HepG2 (cell line): ENCODE data around the gene UQCRC2. TPM values are rescaled to one million over a fixed set of nuclear protein-coding genes. Genes with fewer than 3 reads are reported as not detected.

Source experiments
- NFIC ChIP-seq: IDR thresholded peaks from 2 replicates; pipeline ENCODE4 v1.6.1; 2012; ENCODE audit warnings: mild to moderate bottlenecking, low read length, inconsistent platforms
- NPAS2 ChIP-seq: sonication (generic); formaldehyde crosslinking; IDR thresholded peaks from 2 replicates; pipeline ENCODE4 v1.8.0; 2022; ENCODE audit warnings: mild to moderate bottlenecking, missing genetic modification reagents, borderline replicate concordance
- RARG ChIP-seq: sonication (generic); formaldehyde crosslinking; IDR thresholded peaks from 2 replicates; pipeline ENCODE4 v1.4.0; 2020; ENCODE audit warnings: low read depth, mild to moderate bottlenecking, missing genetic modification reagents
- SKI ChIP-seq: fragments of 450-650 bp; IDR thresholded peaks from one replicate; pipeline ENCODE4 v1.6.1; 2018; ENCODE audit warnings: mild to moderate bottlenecking; ENCODE audit not compliant: partially characterized antibody
- SRSF1 ChIP-seq: fragments of 200-400 bp; formaldehyde crosslinking; optimal IDR thresholded peaks from 2 replicates; pipeline ENCODE3; 2017; ENCODE audit warnings: mild to moderate bottlenecking, low read depth, low read length, moderate library complexity
- TCF12 ChIP-seq, 2 experiments: fragments of 450-650 bp in 1 of 2; sonication (generic) in 1 of 2; formaldehyde crosslinking in 1 of 2; IDR thresholded peaks; 2 replicates each; pipeline versions ENCODE4 v1.6.1 to v1.8.0; 2017 to 2022; ENCODE audit warnings: antibody characterized with exemption in 1 of 2, mild to moderate bottlenecking in 1 of 2, missing genetic modification reagents in 1 of 2, moderate library complexity in 1 of 2
- TEAD2 ChIP-seq: sonication (generic); formaldehyde crosslinking; IDR thresholded peaks from 2 replicates; pipeline ENCODE4 v1.9.0; 2021; ENCODE audit warnings: missing genetic modification reagents
- ZNF549 ChIP-seq: sonication (generic); formaldehyde crosslinking; IDR thresholded peaks from 2 replicates; pipeline ENCODE4 v1.5.0; 2020; ENCODE audit warnings: missing genetic modification reagents
- polyA plus RNA-seq, 8 experiments: library from polyadenylated mRNA; depleted of rRNA in 3 of 8; stranded (reverse) in 7 of 8; unstranded in 1 of 8; fragments of >200 nt; fragmentation: Illumina TruSeq in 4 of 8; extraction: Trizol in 4 of 8; gene quantifications; 2 replicates each; pipeline versions ENCODE4 v1.2.1 to v1.2.3, GENCODE V29; 2011 to 2016; ENCODE audit warnings: low read depth in 4 of 8, missing spikeins in 1 of 8, mixed read lengths in 1 of 8; ENCODE audit not compliant: insufficient read depth in 1 of 8
- total RNA-seq, 5 experiments: library from RNA; depleted of rRNA; stranded (reverse); fragments of >200 nt; fragmentation: Illumina TruSeq; extraction: Trizol; gene quantifications; 2 replicates each; pipeline ENCODE4 v1.2.3, GENCODE V29; 2016; ENCODE audit warnings: low read depth in 1 of 5
- TF ChIP-seq, protein P1 (sequence below): IDR thresholded peaks from 2 replicates; pipeline ENCODE4 v1.6.1; 2018; ENCODE audit warnings: missing genetic modification reagents, mild to moderate bottlenecking, missing compliant biosample characterization
- TF ChIP-seq, protein P2 (sequence below): sonication (generic); formaldehyde crosslinking; IDR thresholded peaks from 2 replicates; pipeline ENCODE4 v1.4.0; 2020; ENCODE audit warnings: missing genetic modification reagents, borderline replicate concordance
- TF ChIP-seq, protein P3 (sequence below): sonication (generic); formaldehyde crosslinking; IDR thresholded peaks from 2 replicates; pipeline ENCODE4 v1.5.0; 2020; ENCODE audit warnings: mild to moderate bottlenecking, missing genetic modification reagents, borderline replicate concordance

Gene UQCRC2
- total and polyA plus RNA-seq, 2 of the 13 experiments (the other 11 are each of a cell fraction or from before 2014, with no cell fraction given), result 442 to 536 TPM

DNA sequence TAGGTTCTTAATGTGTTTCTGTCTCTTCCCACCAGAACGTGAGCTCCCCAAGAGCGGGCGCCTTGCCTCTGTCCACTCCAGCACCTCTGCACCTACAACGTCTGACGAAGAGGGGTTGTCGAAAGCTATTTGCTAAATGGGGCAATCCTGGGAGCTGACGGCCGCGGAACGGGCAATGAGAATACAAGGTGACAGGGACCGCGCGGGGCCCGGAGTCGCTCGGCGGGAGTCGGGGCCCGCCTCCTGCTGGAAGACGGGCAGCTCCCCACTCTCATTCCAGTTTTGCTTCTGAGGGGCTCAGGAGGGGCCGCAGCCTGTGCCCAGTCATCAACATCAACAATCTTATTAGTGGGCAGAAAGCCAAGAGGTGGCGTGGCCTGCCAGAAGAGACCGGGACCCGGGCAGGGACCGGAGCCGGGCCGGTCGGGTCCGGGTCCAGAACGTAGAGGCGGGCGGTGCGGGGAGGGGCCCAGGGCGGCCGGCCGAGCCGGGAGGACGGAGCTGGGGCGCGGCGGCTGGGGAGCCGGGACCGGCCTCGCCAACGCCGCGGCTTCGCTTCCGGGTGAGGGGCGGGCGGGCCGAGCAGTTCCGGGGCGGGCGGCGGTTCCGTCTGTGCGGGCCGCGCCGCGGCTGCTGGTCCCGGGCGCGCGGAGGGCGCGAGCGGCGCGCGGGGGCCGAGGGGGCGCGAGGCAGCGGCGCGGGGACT, 54.5 kb downstream of the UQCRC2 start, which contains the start of gene MOSMO (continued):
- TF ChIP-seq, protein P1, sequence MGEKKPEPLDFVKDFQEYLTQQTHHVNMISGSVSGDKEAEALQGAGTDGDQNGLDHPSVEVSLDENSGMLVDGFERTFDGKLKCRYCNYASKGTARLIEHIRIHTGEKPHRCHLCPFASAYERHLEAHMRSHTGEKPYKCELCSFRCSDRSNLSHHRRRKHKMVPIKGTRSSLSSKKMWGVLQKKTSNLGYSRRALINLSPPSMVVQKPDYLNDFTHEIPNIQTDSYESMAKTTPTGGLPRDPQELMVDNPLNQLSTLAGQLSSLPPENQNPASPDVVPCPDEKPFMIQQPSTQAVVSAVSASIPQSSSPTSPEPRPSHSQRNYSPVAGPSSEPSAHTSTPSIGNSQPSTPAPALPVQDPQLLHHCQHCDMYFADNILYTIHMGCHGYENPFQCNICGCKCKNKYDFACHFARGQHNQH (CRISPR knock-in tag), result peak; percentile 42; the same call in 1 of the 2 replicates
- TF ChIP-seq SKI (peak; percentile 58), SRSF1 (peak; percentile 36), ZNF549 (no peak), TCF12 (IDR thresholded peaks at IDR 0.05) (no peak), TCF12 (CRISPR knock-in tag; IDR thresholded peaks at IDR 0.05) (no peak), NFIC (no peak), RARG (no peak), TEAD2 (CRISPR knock-in tag) (no peak), NPAS2 (CRISPR knock-in tag) (no peak)
- TF ChIP-seq, protein P2, sequence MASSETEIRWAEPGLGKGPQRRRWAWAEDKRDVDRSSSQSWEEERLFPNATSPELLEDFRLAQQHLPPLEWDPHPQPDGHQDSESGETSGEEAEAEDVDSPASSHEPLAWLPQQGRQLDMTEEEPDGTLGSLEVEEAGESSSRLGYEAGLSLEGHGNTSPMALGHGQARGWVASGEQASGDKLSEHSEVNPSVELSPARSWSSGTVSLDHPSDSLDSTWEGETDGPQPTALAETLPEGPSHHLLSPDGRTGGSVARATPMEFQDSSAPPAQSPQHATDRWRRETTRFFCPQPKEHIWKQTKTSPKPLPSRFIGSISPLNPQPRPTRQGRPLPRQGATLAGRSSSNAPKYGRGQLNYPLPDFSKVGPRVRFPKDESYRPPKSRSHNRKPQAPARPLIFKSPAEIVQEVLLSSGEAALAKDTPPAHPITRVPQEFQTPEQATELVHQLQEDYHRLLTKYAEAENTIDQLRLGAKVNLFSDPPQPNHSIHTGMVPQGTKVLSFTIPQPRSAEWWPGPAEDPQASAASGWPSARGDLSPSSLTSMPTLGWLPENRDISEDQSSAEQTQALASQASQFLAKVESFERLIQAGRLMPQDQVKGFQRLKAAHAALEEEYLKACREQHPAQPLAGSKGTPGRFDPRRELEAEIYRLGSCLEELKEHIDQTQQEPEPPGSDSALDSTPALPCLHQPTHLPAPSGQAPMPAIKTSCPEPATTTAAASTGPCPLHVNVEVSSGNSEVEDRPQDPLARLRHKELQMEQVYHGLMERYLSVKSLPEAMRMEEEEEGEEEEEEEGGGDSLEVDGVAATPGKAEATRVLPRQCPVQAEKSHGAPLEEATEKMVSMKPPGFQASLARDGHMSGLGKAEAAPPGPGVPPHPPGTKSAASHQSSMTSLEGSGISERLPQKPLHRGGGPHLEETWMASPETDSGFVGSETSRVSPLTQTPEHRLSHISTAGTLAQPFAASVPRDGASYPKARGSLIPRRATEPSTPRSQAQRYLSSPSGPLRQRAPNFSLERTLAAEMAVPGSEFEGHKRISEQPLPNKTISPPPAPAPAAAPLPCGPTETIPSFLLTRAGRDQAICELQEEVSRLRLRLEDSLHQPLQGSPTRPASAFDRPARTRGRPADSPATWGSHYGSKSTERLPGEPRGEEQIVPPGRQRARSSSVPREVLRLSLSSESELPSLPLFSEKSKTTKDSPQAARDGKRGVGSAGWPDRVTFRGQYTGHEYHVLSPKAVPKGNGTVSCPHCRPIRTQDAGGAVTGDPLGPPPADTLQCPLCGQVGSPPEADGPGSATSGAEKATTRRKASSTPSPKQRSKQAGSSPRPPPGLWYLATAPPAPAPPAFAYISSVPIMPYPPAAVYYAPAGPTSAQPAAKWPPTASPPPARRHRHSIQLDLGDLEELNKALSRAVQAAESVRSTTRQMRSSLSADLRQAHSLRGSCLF (CRISPR knock-in tag), result no peak
- TF ChIP-seq, protein P3, sequence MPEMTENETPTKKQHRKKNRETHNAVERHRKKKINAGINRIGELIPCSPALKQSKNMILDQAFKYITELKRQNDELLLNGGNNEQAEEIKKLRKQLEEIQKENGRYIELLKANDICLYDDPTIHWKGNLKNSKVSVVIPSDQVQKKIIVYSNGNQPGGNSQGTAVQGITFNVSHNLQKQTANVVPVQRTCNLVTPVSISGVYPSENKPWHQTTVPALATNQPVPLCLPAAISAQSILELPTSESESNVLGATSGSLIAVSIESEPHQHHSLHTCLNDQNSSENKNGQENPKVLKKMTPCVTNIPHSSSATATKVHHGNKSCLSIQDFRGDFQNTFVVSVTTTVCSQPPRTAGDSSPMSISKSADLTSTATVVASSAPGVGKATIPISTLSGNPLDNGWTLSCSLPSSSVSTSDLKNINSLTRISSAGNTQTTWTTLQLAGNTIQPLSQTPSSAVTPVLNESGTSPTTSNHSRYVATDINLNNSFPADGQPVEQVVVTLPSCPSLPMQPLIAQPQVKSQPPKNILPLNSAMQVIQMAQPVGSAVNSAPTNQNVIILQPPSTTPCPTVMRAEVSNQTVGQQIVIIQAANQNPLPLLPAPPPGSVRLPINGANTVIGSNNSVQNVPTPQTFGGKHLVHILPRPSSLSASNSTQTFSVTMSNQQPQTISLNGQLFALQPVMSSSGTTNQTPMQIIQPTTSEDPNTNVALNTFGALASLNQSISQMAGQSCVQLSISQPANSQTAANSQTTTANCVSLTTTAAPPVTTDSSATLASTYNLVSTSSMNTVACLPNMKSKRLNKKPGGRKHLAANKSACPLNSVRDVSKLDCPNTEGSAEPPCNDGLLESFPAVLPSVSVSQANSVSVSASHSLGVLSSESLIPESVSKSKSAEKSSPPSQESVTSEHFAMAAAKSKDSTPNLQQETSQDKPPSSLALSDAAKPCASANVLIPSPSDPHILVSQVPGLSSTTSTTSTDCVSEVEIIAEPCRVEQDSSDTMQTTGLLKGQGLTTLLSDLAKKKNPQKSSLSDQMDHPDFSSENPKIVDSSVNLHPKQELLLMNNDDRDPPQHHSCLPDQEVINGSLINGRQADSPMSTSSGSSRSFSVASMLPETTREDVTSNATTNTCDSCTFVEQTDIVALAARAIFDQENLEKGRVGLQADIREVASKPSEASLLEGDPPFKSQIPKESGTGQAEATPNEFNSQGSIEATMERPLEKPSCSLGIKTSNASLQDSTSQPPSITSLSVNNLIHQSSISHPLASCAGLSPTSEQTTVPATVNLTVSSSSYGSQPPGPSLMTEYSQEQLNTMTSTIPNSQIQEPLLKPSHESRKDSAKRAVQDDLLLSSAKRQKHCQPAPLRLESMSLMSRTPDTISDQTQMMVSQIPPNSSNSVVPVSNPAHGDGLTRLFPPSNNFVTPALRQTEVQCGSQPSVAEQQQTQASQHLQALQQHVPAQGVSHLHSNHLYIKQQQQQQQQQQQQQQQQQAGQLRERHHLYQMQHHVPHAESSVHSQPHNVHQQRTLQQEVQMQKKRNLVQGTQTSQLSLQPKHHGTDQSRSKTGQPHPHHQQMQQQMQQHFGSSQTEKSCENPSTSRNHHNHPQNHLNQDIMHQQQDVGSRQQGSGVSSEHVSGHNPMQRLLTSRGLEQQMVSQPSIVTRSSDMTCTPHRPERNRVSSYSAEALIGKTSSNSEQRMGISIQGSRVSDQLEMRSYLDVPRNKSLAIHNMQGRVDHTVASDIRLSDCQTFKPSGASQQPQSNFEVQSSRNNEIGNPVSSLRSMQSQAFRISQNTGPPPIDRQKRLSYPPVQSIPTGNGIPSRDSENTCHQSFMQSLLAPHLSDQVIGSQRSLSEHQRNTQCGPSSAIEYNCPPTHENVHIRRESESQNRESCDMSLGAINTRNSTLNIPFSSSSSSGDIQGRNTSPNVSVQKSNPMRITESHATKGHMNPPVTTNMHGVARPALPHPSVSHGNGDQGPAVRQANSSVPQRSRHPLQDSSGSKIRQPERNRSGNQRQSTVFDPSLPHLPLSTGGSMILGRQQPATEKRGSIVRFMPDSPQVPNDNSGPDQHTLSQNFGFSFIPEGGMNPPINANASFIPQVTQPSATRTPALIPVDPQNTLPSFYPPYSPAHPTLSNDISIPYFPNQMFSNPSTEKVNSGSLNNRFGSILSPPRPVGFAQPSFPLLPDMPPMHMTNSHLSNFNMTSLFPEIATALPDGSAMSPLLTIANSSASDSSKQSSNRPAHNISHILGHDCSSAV (CRISPR knock-in tag), result no peak
